Measurements from ENCODE around the gene STAT6.

DNA sequence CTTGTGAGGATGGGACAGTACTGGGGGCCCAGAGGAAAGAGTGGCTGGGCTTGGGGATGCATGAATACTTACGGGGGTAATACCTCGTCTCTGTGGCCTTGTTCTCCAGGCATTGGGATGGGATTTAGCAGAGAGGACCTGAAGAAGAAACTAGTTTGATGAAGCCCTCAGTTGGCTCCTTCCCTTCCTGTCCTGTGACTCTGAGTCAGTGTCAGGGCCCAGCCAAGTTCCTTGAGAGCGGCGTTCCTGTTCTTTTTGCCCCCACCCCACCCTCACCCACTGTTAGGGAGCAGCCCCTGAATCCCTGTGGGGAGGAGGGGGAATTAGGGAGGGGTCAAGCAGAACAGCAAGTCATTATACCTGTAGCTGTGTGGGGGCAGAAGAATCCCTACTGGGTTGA lies 41.5 kb upstream of the STAT6 start:
- TF ChIP-seq SRF (IDR thresholded peaks at IDR 0.05; ENCODE audit: low read depth in 2 of 2, low read length in 2 of 2) (no peak), EZH2 (IDR thresholded peaks at IDR 0.05; ENCODE audit: borderline replicate concordance, control insufficient read depth, low read depth, low read length) (no peak)
- TF ChIP-seq, protein P1, sequence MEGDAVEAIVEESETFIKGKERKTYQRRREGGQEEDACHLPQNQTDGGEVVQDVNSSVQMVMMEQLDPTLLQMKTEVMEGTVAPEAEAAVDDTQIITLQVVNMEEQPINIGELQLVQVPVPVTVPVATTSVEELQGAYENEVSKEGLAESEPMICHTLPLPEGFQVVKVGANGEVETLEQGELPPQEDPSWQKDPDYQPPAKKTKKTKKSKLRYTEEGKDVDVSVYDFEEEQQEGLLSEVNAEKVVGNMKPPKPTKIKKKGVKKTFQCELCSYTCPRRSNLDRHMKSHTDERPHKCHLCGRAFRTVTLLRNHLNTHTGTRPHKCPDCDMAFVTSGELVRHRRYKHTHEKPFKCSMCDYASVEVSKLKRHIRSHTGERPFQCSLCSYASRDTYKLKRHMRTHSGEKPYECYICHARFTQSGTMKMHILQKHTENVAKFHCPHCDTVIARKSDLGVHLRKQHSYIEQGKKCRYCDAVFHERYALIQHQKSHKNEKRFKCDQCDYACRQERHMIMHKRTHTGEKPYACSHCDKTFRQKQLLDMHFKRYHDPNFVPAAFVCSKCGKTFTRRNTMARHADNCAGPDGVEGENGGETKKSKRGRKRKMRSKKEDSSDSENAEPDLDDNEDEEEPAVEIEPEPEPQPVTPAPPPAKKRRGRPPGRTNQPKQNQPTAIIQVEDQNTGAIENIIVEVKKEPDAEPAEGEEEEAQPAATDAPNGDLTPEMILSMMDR (IDR thresholded peaks at IDR 0.05 in 2 of 3, conservative IDR thresholded peaks at IDR 0.05 in 1 of 3; ENCODE audit: control insufficient read depth in 2 of 3, extremely low read depth in 1 of 3, insufficient read depth in 1 of 3, low read depth in 3 of 3, low read length in 3 of 3) = no peak
